ENCODE data around the gene DGAT2.

Gene DGAT2

DNA sequence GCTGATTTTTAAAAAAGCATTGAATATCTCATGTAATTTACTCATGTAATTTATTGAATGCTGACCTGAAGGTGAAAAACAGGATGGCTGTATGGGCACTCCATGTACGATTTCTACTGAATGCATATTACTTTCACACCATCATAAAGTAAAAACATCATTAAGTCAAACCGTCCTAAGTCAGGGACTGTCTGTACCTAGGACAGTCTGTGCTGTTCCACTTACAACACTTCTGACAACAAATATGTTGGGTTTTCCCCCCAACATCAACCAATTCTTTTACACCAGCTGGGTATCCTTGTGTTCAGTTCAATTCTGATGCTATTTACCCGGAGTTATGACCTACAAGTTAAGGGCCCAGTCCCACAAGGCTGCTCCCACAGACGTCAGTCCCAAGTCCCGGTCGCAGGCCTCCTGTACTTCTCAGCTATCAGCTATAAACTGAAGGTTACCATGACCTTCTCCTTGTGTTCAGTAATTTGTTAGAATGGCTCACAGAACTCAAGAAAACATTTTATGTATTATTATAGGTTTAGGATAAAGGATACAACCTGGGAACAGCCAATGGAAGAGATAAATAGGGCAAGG, 63.4 kb downstream of the DGAT2 start:
- DNase-seq, result no peak

DNA sequence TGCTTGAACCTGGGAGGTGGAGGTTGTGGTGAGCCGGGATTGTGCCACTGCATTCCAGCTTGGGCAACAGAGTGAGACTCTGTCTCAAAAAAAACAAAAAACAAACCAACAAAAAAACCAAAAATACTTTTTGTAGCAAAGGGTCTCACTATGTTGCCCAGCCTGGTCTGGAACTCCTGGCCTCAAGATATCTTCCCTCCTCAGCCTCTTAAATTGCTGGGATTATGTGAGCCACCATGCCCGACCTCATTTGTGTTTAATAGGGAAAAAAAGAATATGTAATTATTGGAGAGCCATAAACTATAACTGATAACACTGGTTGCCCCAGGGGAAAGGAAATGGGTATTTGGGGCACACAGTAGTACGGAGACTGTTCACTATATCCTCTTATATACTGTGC, 66.2 kb downstream of the DGAT2 start:
- DNase-seq, result no peak

DNA sequence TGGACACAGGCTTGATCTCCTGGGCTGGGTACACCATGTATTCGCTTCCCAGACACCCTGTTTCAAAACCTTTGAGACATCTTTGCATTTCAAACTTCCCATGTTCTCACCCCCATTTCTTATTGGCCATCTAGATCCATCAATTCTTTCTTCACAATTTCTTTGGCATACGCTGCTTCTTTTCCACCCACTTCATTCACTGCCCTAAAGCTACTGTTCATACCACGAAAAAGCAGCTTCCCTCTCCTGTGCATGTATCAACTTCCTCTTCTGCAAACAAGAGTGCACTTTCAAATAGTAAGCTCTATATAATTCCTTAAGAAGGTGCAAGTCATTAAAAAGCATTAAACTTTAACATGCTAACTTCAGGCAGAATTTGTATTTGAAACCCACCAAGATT, 67.8 kb downstream of the DGAT2 start:
- DNase-seq, result no peak

DNA sequence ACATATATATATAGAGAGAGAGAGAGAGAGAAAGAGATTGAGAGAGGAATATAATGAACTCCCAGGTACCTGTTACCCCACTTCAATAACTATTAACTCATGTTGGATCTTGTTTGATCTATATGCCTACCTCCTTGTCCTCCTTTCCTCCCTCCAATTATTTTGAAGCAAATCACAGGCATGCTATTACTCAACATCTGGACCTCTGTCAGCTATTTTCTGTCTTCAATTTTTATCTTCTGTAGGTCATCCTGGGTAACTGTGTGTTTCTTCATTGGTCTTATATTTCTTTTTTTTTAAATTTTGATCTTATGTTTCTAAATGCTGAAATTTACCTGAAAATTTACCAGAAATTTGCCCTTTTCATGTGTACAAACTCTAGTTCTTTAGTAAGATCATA, 71.3 kb downstream of the DGAT2 start:
- DNase-seq, result no peak

DNA sequence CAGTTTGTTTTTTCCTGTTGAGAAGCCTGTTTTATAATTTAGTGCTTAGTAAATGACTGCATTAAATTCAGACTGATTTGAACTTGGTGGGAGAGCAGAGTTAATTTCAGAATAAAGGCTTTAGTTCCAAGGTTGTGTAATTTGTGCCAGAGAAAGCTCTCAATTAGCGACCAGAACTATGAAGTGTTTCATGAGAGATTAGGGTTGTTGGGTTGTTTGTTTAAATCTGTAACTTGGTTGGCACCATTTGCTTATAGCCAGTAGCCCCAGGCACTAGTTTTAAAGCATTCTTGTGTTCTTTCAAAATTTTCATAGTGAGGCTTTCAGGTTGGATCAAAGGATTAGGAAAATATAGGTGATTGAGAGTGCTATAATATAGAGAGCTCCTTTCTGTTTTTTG, 71.9 kb downstream of the DGAT2 start:
- no peak for DNase-seq

DNA sequence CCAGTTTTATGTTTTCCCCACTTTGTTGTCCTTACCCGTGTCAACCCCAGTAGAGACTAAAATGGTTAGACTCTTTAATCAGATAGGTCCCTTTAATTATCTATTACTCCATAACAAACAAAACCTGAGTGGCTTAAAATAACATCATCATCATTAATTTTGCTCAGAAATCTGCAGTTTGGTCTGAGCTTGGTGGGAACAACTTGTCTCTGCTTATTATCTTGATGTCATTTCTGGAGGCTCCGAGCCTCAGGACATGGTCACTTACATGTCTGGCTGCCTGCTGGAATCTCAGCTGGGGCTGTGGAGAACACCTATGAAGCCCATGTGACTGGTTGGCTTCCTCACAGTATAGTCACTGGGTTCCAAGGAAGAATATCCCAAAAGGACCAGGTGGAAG, 73.2 kb downstream of the DGAT2 start:
- DNase-seq, result no peak

DNA sequence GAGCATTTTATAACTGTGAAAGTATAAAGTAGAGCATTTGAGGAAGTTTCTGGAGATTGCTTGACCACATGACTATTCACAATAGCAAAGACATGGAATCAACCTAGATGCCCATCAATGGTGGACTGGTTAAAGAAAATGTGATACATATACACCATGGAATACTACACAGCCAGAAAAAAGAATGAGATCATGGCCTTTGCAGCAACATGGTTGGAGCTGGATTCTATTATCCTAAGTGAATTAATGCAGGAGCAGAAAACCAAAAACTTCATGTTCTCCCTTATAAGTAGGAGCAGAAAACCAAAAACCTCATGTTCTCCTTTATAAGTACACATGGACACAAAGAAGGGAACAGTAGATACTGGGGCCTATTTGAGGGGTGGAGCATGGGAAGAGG, 76.7 kb downstream of the DGAT2 start:
- DNase-seq, result no peak

DNA sequence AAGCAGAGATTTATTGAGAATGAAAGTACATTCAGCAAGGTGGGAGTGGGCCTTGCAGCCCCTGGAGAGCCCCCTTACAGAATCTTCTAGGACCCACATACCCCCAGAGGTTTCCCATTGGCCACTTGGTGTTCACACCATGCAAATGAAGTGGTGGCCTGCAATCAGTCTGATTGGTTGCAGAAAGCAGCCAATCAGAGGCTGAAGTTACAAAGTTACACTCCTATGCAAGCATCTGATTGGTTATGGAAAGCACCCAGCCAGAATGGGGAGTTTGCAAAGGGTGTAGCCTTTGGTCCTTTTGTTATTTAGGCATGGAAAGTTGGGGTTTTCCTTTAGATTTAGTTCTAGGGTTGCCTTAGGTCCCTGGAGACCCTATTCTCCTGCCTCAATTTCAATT, 81.3 kb downstream of the DGAT2 start:
- DNase-seq, result no peak

DNA sequence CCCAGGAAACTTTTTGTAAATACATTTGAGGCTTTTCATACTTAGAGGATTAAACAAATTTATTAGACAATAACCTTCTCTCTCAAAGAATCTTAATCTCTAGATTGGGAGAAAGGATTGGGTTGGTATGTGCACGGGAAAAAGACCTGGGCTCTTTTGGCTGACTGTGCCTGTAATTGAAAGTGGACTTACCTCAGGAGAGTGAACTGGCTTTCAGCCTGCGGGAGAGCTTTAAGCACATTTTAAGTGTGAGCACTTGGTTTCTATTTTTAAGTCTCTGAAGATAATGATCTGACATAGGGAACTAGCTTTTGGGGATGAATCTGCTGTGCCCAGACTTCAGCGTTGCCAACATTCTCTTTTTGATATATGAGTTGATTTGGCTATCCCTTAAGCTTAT, 82.2 kb downstream of the DGAT2 start:
- no peak for DNase-seq

Data from NCI-H446 (cell line).